T-helper 2 cell (primary cell): ENCODE measurements around the gene SYNM.

Experiments used
- DNase-seq, 5 experiments: peaks; one replicate each; pipeline versions ENCODE4 v3.0.0 to v3.0.0-alpha.2; 2012 to 2022

Gene SYNM

DNA sequence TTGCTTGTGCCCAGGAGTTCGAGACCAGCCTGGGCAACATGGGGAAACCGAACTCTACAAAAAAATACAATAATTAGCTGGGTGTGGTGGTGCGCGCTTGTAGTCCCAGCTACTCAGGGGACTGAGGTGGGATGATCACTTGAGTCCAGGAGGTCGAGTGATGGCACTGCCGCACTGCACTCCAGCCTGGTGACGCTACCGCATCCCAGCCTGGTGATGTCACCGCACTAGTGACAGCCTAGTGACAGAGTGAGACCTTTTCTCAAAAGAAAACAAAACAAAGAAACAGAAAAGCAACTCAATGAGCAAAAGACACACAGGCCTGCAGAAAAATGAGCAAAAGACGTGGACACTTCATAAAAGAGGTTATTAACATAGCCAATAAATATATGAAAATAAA, 19.9 kb upstream of the SYNM start:
- DNase-seq: no peak

DNA sequence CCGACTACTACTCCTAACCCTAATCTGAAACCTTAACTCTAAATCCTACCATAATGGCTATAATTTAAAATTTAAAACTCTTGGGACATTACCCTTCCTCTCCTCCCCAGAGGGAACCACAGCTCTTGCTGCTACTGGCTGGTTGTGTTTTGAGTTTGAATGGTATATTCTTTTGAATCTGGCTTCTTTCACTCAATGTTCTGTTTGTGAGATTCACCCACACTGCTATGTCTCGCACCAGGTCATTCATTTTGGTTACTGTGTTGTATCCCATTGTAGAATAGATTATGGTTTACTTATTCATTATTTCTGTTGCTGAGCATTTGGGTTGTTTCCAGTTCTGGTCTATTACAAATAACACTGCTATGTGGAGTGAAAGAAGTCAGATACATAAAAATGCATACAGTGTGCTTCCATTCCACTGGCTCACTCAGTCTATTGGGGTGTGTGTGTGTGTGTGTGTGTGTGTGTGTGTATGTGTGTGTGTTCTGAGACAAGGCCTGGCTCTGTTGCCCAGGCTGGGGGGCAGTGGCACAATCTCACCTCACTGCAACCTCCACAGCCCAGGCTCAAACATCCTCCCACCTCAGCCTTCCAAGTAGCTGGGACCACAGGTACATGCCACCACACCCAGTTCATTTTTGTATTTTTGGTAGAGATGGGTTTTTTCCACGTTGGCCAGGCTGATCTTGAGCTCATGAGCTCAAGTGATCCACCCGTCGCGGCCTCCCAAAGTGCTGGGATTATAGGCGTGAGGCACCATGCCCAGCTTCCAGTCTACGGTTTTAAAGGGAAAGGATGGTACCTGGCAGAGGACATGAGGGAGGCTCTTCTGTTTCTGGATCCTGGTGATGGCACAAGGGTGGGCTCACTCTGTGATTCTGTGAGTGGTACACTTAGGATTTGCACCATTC, 19.2 kb upstream of the SYNM start:
- DNase-seq: no peak

DNA sequence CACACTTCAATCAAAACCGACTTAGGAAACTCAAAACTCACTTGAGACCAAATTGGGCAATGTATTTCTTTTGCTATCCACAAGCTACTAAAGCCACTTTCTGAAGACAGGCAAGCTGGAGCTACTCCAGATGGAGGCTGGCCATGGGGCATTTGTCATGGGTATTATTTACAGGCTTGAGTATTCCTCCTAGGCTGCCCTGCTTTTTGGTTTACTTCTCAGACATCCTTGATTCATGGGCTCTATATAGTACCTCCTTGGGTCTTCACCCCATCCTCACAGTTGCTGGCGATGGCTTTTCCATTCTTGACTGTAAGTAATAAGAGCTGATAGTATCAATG, 18.6 kb upstream of the SYNM start:
- no peak for DNase-seq

DNA sequence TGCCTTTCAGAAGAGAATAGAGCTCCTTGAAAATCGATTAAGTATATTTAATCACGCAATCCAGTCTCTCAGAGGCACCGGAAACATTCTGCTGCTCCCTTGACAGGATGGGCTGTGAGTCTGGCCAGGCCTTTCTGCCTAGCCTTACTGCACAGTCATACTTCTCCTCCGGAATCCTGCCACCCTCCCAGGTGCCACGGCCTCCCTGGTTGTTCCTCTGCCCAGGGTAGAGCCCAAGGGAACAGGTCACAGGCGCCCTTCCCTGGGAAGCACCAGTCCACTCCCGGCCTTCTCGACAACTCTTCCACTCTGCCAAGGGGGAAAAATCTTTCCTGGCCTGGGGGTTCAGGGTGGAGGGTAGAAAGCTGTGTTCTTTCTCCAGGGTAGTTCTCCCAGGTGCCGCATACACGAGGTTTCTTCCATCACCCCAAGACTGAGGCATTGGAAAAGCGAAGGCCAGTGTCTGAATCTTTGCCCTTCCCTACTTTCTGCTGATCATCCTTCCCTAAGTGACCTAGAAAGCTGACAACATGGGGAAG, 17.4 kb upstream of the SYNM start:
- DNase-seq: no peak

DNA sequence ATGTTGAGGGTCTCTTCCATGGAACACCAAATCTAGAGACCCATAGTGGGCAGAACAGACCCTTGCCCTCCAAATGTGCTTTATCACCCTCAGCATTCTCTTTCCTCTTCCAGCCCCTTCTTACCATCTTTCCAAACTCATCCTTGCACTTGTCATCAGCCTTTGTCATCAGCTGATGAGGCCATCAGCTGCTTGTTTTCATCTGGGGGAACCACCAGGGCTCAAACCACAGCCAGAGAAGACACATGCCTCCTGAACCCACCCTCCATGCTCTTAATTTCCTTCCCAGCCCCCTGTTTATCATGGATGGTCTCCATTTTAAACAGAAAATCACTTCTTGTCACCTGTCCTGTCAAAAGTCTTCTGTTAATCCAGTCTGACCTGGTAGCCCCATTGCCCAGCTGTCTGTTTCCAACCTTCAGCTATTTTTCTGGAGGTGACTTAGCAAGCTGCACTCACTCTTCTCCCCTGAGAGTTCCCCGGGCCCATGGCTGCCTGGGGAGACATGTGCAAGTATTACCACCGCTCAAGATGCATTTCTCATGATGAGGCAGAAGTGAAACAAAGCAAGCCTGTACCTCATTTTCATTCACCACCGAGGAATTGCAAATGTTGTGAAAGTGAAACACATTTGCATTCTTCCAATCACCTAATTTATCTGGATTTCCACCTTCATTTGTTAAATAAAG, 14.7 kb upstream of the SYNM start:
- peak in 1 of 5 experiments; percentile 11 for DNase-seq

DNA sequence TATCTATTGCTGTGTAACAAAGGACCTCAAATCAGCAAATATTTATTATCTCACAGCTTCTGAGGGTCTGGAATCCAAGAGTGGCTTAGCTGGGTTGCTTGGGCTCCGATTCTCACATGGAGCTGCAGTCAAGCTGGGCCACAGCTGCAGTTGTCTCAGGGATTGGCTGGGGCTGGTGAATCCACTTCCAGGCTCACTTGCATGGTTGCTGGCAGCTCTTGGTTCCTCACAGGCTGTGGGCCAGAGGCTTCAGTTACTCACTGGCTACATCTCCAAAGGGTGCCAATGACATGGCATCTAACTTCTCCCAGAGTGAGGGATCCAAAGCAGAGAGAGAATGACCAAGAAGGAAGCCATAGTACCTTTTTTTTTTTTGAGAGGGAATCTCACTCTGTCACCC, 13.9 kb upstream of the SYNM start:
- DNase-seq: no peak

DNA sequence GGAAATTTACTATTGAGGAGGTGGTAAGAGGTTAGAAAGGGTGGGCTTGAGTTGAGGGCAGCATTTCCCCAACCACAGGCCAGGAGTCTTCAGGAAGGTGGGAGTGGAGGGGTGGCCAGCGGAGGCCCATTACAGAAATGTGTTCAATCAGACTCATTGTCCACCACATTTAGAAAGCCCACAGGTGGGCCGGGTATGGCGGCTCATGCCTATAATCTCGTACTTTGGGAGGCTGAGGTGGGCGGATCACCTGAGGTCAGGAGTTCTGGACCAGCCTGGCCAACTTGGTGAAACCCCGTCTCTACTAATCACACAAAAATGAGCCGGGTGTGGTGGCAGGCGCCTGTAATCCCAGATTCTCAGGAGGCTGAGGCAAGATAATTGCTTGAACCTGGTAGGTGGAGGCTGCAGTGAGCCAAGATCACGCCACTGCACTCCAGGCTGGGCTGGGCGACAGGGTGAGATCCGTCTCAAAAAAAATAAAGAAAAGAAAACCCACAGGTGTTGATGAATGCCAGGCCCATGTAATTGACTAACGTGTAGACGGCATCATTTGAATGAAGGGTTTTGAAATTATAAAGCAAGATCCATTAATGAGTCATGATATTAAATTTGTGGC, 12.2 kb upstream of the SYNM start:
- DNase-seq: no peak

DNA sequence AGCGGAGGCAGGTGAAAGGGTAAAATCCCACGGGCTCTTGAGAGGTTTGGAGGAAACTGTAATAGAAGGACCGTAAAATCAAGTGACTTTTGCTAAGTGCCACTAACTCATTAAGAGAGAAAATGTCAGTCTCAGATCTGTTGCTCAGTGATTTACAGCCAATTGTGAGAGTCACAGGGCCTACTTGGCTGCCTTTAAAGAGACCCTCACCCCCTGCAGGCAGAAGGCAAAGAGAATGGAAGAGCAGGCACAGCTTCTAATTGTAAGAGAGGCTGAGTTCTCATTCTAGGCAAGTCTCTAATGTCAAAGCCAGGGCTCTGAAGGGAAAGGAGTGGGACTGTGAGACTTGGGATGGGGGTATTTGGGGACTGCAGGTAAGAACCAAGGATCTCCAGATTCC, 9.3 kb upstream of the SYNM start:
- no peak for DNase-seq

DNA sequence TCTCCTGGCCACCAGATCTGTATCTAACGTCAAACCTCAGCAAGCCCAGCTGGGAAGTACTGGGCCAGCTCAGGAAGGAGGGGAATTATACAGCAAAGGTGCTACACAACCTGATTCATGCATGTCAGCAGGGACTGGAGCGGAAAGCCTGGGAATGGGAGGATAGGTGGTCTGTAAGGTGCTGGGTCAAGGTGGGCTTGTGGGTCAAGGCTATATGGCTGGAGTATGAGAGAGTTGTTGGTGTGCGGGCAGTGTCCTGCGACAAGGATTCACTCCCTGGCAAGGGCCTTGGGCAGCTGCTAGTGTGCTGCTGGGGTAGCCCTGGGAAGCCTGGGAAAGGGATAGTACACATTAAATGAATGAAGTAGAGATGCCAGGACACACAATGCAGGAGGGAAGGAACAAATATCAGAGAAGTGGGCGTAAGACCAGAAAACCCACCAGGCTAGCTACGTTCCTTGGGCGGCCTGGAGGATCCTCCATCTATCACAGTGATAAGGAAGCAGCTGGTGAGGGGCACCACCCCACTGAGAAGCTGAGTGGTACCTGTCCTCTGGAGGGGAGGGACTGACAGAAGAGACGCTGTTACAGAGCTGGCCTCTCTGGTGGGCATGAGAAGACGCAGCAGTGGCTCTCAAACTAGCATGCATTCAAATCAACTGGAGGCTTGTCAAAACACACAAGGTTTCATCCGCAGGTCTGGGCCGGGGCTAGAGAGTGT, 8.5 kb upstream of the SYNM start:
- no peak for DNase-seq

DNA sequence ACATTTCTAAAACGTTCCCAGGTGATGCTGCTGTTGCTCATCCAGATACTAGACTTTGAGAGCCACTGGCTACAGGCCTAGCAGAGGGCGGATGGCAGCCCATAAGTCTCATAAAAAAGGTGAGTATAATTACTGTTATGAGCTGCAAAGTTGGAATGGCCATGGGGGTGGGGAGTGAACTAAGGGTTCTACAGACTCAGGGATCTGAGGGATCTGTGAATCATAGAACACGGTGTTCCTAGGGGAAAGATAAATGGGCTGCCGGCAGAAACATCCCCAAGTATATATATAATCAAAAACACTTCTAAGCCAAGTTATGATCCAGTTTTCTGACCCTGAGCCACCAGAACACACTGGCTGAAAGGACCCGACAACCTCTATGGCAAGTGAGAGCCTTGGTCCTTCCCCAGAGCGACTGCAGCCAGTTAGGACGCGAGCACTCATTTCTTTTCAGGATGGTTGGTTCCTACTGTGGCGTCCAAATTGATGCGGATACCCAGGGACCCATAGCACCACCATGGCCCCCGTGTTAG, 7.9 kb upstream of the SYNM start:
- DNase-seq: no peak

DNA sequence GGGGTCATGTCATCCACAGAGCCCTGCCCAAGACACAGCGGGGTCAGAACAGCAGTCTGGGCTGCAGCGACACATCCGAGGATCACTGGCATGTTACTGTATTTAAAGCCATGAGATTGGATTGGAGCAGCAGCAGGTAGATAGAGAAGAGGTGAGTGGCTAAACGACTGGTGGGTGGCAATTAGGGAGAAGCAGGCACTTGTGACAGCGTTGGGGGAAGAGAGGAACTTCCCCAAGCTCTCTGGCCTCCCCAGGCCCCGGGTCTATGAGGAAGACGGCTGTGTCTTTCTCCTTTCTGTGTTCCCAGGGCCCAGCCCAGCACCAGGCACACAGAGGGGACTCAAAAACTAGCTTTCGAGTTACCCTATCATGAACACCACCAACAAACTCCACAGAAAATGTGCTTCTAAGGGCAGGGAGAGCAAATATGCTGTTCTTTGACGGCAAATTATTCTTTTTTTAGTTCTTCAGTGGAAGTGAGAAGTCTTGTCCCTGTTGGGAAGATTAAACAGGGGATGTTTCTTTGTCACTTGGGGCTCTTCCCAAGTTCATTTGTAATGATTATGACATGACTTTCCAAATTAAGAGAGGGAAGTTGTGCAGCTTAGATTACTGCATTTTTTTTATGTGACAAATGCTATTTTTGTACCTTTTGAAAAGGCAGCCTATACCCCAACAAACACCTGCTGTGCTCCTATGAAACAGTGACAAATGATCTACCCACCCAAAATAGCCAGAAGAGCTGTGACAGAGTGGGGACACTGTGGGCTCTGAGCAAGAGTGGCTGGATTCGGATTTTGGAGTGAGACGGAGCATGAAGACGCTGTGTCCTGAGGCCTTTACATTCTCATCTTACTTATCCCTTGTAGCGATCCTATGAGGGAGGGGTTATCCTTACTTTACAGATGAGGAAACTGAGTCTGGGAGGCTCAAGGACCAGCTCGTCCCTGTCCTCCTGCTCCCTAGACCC, 7.2 kb upstream of the SYNM start:
- no peak for DNase-seq

DNA sequence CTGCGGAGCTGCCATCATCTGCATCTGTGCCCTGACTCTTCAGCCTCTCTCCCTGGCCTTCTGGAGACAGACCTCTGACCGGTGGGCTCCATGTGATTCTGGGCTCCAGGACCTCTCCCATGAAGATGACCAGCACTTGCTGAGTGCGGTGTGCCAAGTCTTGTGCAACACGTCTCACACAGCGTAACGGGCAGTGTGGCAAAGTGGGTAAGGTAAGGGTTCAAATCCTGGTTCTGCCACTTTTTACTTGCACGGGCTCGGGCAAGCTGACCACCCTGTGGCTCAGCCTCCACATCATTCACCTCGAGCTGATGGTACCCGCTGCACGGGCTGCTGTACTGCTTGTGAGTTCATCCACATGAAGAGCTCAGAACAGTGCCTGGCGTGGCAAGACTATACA, 6.5 kb upstream of the SYNM start:
- DNase-seq: no peak

DNA sequence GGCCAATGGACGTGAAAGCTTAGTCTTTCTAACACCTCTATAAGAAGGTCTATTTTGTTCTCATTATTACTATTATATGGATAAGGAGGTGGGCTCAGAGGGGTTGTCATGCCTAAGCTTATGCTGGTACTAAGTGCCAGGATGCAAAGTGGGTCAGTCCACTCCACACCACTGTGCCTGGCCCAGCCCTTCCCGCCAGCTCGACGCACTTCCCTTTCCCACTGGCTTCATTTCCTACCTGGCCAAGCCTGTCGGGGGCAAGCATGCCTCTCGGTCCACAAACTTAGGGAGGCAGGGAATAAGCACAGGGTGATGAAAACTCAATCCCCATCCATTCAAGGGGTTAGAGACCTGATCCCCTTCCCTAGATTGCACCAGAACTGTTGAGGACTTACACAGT, 5.9 kb upstream of the SYNM start:
- DNase-seq: no peak

DNA sequence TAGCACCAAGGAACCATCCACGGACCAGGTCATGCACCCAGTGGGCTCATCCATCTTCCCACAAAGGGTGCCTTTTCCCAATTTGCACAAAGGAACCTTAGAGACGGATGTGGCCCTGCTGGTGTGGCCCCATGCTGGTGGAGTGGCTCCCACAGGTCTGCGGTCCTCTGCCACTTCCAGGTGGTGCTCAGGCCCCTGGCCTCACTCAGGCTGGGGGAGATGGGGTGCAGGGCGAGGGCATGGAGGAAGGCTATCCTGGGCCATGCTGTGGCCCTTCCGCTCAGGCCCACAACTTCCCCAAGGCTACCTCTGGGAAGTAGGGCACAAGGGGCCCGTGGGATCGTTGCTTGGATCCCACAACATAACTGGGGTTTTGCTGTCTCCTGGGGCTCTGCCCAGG, 5.2 kb upstream of the SYNM start:
- no peak for DNase-seq

DNA sequence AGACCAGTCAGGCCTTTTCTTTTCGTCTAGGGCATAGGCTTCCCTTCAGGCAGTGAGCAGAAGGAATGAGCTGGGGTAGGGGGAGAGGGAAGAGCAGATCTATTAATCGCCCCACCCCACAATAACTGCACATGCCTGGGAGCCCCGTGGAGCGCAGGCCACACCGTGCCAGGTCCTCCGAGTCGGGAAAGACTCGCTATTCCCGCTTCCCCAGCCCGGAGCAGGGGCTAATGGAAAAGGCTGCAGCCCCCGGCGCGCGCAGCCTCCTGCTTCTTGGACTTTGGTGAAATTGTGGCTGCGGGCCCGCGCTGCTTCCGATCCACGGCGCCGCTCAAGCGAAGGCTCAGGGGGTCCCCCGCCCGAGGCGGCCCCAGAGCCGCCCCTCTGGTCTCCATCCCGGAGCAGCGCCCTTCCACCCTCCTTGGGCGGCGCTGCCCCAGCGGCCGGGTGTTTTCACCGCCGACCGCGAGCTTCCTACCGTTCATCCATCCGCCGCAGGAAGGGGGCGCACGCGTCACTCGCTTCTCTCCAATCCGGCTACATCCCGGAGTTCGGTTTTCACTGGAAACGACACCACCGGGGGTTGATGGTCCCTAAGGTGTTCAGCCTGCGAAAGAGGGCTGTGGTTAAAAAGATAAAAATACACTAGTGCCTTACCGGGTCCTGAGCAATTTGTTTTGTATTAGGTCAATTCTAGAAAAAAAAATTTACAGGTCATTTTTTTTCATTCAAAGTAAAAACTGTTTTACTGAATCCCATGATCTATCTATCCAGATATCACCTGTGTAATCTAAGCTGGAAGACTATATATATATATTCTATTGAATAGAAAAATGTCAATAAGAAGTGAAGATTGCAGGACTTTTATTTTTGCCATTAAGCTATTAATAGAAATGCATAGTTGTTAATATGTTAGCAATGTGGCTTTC, 4.4 kb upstream of the SYNM start:
- peak in 1 of 5 experiments; percentile 33 for DNase-seq

DNA sequence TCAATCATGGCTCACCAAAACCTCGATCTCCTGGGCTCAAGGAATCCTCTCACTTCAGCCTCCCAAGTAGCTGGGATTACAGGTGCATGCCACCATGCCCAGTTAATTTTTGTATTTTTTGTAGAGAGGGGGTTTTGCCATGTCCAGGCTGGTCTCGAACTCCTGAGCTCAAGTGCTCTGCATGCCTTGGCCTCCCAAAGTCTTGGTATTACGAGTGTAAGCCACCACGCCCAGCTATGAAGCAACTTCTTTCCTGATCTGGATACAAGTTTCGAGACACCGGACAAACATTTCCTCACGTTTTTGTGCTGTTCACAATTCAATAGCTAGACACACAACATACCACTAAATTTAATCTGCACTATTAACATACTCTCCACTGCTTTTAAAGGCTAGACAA, 3.4 kb upstream of the SYNM start:
- no peak for DNase-seq

DNA sequence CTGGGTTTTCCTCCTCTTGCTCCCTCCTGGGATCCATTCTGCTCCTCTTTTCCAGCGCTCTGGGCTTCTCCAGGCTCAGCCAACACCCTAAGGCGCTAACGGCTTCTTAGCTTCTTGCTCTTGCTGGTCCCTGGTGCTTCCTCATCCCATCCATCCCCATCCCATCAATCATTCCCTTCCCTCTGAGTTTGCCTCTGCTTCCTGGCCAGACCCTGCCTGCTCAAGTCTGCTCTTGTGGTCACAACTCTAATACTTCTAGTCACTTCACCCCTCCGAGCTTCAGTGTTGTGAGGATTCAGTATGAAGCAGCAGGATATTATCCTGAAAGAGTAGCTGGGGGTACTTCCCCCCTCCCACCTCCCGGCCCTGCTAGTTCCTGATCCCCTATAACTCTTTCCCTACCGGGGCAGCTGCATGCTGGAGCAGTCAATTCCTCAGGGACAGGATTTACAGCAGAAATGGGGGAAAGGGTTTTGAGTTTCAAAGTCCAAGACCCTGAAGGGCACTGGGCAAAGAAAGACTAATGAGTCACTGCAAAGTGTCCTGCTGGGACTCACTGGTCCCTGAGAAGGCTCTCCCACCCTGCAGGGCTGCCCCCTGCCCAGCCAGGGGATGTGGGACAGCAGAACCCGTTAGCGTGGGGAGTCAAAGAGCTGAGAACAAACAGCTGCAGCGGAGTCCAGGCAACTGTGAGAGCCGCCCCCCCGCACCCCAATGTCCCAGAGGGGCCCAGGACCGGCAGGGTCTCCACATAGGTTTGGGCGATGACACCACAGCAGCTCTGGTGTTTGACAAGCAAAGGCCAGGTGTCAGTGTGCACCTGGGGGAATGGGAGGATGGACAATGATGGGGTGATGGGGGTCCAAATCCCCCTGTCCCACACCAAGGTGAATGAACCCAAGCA, 2.3 kb upstream of the SYNM start:
- DNase-seq: no peak

DNA sequence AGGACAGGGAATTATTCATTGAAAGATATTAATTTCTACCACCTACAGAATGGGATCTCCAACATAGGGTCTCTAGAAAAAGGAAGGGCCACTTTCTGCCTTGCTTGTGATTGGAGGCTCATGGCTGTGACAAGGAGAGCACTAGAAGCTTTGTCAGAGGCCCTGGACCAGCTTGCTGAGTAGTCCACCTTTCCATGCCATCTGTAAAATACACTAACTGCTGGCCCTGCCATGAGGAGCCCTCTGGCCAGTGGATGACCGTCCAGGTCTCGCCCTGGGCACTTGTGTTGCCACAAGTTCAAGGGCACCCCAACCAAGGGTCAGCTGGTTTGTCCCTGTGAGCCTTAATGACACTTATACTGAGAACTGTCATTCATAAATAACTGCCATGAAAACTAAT, 1.6 kb upstream of the SYNM start:
- no peak for DNase-seq
